ENCODE measurements around the gene ARAP1.
A peak's percentile ranks its signal among the peaks of the same experiment; 100 is the strongest.
"Not testable (repeated sequence)": the region's sequence is repeated elsewhere in the genome, so short reads cannot be mapped to it uniquely, and the experiment has no call there.

Gene ARAP1

GRCh38 chr11:72752088-72752914 lies at the start of gene ARAP1:
TSS of gene ARAP1 (minus strand) at chr11:72752408. CDS start at chr11:72727128, 25,280 bp downstream.
- peak; percentile 68 for DNase-seq

DNA sequence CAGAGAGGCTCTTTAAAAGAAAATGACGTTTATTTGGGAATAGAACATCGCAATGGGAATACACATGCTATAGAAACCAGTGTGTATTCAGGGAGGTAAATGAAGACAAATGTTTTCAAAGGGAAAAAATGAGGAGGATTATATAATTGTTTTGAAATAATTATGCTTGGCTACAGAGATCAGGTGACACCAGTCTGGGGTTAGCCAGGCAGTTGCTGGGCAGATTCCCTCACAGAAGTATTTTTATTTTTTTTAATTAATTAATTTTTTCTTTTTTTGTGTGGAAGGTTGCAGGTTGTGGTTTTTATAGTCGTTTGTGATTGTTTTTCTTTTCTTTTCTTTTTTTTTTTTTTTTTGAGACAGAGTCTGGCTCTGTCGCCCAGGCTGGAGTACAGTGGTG lies 47.2 kb upstream of the ARAP1 start:
- DNase-seq: no peak

DNA sequence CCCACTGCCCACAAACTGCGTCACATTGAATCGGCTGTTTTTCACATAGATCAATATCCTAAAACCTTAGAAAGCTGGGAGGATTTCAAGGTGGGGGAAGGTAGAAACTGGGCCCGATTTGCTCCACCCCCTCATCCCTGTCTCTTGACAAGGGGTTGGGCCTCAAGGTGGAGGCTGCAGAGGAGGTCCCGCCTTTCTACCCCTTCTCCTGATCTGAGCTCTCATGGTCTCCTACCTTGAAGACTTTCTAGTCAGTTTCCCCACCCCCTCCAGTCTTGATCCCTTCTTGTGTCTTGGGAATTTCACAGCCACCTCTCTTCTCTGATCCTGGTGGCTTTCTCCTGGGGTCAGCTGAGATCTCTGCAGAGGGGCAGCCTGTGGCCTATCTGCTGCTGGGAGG lies 46.2 kb upstream of the ARAP1 start:
- DNase-seq: no peak

DNA sequence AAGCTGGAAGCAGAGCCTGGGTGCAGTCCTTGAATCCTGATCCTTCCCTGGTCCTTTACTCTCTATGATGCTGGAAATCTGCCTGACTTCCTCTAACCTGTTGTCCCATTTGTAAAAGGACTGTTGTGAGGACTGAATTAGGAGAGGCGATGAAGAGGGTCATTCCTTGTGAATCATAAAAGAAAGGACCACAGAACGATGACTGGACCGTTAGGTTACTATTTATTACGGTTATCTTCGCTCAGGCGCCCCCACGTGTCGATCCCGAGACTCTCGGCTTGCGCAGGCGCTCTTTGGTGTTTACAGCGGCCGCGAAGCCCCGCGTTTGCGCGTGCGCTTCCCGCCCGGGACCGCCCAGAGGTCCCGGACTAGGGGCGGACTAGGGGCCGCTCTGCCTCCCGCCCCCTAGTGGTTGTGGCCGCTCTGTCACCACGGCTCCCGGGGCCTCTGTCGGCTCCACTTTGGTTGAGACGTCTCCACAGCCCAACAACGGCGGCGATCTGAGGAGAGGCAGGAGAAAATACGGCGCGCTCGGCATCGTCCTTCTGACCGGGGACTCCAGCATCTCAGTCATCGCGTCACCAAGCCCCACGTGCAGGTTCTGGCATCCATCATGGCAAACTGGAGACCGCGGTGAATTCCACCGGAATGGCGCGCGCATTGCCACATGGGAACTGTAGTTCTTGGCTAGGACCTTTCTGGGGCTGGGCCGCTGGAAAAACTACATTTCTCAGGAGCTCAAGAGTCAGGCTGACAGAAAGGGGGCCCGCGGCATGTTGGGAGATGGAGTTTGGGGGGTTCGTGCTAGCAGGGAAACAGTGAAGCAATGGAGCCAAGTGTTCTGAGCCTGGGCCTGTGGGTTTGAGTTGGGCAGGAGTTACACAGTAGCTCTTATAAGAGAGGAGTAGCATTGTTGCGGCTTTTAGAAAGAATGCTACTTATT lies 41.5 kb upstream of the ARAP1 start, which contains the start of gene STARD10:
Gene STARD10 (minus strand): TSS at position 623 of the 943 bp plus-strand sequence. CDS start 12,866 bp downstream, outside the sequence.
- DNase-seq: peak; percentile 97

DNA sequence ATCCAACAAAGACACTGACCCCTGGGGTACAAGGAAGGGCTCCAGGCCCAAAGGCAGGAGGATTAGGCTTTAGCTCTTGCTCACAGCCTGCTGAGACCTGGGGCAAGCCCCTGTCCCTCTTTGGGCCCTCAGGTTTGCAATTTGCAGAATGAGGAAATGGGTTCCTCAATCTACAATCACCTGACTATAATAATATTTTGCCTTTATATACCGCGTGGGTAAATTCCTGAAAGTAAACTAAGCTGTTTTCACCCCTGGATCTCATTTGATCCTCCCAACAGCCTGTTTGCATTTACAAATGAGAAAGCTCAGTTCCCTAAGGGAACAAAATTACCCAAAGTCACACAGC lies 40.8 kb upstream of the ARAP1 start:
- DNase-seq: no peak

DNA sequence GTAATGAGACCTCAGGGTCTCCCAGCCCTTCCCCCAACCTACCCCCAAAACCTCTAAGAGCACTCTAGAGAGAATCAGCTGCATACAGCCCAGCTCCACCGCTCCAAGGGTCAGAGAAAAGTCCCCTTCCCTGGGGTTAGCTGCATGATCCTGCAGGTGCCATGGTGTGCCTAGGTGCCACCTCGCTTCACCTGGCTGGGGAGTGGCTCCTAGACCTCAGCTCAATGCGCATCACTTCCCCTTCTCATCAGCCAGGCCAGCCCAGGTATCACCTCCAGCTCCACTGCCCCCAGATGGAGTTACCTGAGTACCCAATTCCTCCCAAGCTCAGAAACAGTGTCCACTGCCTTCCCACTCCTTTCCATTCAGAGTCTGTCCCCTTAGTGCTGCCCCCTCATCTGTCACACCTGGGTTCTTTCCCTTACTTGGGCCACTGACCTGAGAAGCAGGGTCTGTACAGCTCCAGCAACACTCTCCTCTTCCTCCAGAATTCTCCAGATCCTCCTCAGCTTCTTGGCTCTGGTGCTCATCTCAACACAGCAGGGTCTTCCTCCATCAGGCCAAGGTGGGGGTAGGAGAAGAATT lies 40.3 kb upstream of the ARAP1 start:
- DNase-seq: no peak

DNA sequence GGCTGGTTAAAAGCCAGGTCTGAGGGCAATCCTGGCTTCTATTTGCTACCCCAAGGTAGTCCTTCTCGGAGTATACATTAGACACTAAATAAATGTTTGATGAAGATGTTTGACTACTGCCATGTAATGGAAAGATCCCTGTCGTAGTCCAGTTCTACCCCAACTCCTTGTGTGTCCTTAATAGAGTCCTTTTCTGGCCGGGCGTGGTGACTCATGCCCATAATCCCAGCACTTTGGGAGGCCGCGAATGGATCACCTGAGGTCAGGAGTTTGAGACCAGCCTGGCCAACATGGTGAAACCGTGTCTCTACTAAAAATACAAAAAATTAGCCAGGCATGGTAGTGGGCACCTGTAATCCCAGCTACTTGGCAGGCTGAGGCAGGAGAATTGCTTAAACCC lies 39.0 kb upstream of the ARAP1 start:
- DNase-seq: not testable (repeated sequence)

DNA sequence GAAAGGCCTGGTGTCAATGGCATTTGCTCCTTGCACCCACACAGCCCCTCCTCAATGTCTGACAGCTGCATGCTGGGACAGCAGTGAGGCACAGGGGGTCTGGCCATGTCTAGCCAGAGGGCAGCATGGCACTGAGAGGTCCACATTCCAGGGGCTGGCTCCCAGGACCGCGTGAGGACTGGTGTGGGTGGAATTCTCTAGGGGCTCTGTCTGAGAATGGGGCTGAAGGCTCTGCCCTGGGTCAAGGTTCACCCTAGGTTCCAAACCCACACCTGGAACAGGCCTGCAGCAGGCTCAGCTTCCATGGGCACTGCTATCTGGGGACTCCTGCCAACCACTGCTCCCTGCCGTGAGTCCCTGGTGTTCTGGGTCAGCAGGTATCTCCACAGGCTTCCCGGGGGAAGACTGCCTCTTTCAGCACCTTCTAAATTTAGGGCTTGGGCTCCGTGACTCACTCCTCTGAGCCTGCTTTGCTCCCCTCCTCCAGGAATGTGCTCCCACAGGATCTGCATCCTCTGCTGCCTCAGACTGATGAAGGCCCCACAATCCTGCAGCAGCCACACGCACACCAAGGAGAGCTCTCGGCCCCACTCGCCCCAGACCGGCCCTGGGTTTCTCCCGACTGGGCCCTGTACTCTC lies 37.4 kb upstream of the ARAP1 start:
- DNase-seq: no peak

- DNase-seq: no peak
Measured at GRCh38 chr11:72788241-72788640, 36.0 kb upstream of the ARAP1 start.

DNA sequence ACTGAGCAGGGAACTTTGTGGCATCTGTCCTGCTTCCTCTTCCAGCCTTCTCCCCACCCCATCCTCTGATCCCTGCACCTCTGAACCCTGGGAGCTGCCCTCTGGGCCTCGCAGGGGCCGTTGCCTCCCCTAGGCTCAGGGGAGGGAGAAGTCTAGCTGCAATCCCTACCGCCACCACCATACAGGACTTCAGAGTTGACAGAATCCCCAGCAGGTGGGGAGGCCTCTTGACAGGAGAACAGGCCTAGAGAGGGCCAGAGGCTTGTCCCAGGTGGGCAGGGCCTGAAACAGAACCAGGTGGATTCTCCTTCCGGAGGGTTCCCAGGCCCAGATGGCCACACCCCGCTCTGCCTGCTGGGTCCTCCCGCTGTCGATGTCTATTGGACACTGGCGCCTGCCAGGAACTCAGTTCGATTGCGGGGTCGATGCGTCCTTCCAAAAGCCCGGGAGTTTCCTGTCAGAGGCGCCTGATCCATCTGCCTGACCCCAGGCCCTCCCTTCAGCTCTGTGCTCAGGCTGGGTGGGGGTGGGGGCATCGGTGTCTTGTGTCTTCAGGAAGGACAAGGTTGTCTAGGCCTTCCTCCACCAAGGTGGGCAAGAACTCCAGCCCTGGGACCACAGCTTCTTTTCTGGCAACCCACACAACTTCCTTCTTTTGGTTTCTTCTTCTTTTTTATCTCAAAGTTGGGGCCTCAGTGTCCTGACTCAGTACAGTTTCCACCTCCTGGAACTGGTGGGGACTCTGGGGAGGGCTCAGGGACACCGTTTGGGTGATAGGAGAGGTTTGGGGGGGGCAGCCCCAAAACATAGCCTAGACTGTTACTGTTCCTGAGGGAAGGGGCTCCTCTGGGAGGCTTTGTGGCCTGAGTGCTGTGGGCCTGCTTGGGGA lies 35.3 kb upstream of the ARAP1 start:
- DNase-seq: no peak

GRCh38 chr11:72786305-72787215 lies 34.4 kb upstream of the ARAP1 start:
- no peak for DNase-seq

- DNase-seq: no peak
Measured at GRCh38 chr11:72784662-72785061, 32.5 kb upstream of the ARAP1 start.

- DNase-seq: no peak
Measured at GRCh38 chr11:72783144-72783905, 31.1 kb upstream of the ARAP1 start.

DNA sequence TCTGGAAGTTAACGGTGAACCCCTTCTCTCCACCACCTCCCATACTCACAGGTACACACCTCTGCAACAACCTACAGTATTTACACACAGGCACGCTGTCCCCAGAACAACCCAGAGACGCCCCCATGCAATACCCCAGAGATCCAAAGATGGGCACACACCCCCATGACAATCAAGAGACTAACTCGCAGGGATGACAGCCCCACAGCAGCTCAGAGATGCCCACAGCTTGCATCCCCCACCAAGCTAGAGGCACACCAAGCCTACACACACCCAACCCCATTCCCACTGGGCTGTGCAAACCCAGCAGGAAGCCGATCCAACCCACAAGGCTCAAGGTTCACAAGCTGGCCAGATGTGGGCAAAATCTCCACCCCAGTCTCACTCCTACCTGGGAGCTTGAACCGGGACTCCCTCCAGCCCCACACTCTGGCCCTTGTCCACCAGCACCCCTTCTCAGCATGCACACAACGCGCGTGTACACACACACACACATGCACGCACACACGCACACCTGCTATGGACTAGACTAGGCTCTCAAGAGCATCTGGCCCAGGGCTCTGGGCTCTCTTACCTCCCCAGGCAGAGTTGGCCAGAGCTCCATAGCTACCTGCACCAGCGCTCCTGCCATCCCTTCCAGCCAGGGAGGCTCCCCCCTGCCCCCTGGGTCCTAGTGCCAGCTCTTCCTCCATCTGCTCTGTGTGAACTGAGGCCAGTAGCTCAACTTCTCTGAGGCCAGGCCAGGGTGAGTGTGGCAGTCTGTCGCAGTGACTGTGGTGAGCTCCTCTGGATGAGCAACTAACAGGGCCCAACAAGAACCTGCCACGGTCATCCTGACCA lies 30.1 kb upstream of the ARAP1 start:
- DNase-seq: no peak

GRCh38 chr11:72781313-72782080 lies 29.3 kb upstream of the ARAP1 start:
- peak; percentile 63 for DNase-seq

GRCh38 chr11:72781063-72781312 lies 28.8 kb upstream of the ARAP1 start:
- no peak for DNase-seq

DNA sequence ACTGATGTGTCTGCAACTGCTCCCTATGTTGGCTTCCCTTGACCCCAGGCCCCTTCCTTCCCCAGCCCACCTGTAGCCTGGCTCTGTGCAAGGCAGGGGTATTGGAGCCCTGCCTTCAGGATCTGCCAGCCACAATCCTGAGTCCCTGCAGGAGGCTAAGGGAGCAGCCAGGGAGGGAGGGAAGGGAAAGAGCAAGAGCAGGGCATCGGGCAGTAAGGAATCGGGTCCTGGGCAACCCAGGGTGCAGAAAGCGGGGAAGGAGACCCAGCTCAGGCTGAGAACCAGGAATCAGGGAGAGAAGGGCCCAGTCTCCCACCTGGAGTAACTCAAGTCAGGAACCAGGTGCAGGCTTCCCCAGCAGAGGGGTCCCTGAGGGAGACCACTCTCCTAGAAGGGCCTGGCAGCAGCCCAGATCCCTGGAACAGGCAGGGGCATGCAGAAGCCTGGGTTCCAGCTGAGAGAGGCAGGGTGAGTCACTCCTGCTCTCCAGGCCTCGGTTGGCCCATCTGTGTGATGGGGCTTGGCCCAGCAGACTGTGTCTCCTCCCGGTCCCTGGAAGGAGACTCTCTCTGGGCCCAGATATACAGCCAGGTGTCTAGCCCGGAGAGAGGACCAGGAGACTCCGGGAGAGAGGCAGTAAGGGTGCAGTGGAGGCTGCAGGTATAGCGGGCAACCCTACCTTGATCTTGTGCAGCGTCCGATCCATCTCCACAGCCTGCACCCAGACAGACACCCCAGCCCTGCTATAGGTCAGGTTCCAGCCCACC lies 28.3 kb upstream of the ARAP1 start:
- DNase-seq: no peak

Measured in left hindlimb (tissue), 1 donor.